SK-N-SH (cell line): ENCODE results near the gene PYGB. TPM values are rescaled to one million over a fixed set of nuclear protein-coding genes. Genes with fewer than 3 reads are reported as not detected.

Experiments
- CTCF ChIA-PET: fragments of 300-600, 350-600 bp; formaldehyde crosslinking; extraction: SDS; loops from one replicate; lab custom pipeline; 2021; lab: Yijun Ruan, JAX
- POLR2A ChIA-PET: fragments of 350-600 bp; sonication (Branson Sonifier 250); formaldehyde crosslinking; extraction: SDS; loops from one replicate; lab custom pipeline; 2020; ENCODE audit warnings: antibody characterized with exemption, inconsistent platforms; lab: Yijun Ruan, JAX
- DNase-seq: peaks from one replicate; pipeline ENCODE4 v3.0.0; 2012
- H2AFZ ChIP-seq: fragments of 200-600 bp; sonication (generic); 2 replicates; pipeline ENCODE4 v1.8.1; 2016; ENCODE audit warnings: antibody characterized with exemption, mild to moderate bottlenecking, low read depth
- H3F3A ChIP-seq: fragments of 200-600 bp; sonication (generic); replicated peaks from 2 replicates; pipeline ENCODE3; 2016; ENCODE audit warnings: antibody characterized with exemption, mild to moderate bottlenecking; ENCODE audit not compliant: insufficient read depth
- H3K27ac ChIP-seq, 2 experiments: fragments of 200-500 bp in 1 of 2; fragments of 200-600 bp in 1 of 2; sonication (Bioruptor generic) in 1 of 2; sonication (generic), shearing (Covaris generic) in 1 of 2; 2 replicates each; pipeline versions ENCODE4 v1.5.1 to v1.6.1; 2014 to 2016; ENCODE audit warnings: low read depth in 2 of 2, inconsistent platforms in 1 of 2, low read length in 1 of 2, mild to moderate bottlenecking in 1 of 2, mixed read lengths in 1 of 2
- H3K27me3 ChIP-seq: fragments of 200-600 bp; sonication (generic), shearing (Covaris generic); 2 replicates; pipeline ENCODE4 v1.6.1; 2016; ENCODE audit warnings: mixed run types; ENCODE audit not compliant: insufficient read depth
- H3K36me3 ChIP-seq, 2 experiments: fragments of 200-500 bp in 1 of 2; fragments of 200-600 bp in 1 of 2; sonication (Bioruptor generic) in 1 of 2; sonication (generic) in 1 of 2; replicated peaks in 1 of 2; 2 replicates each; pipeline versions ENCODE3 to v1.5.1; 2014 to 2016; ENCODE audit warnings: low read length in 1 of 2, mild to moderate bottlenecking in 1 of 2; ENCODE audit not compliant: insufficient read depth in 2 of 2, control insufficient read depth in 1 of 2
- H3K4me1 ChIP-seq, 2 experiments: fragments of 200-500 bp in 1 of 2; fragments of 200-600 bp in 1 of 2; sonication (Bioruptor generic) in 1 of 2; sonication (generic), shearing (Covaris generic) in 1 of 2; 2 replicates each; pipeline versions ENCODE4 v1.5.1 to v1.6.1; 2014 to 2016; ENCODE audit warnings: low read depth in 1 of 2, low read length in 1 of 2, mixed run types in 1 of 2; ENCODE audit not compliant: insufficient read depth in 2 of 2, control insufficient read depth in 1 of 2
- H3K4me2 ChIP-seq: fragments of 200-600 bp; sonication (generic), shearing (Covaris generic); 2 replicates; pipeline ENCODE4 v1.6.1; 2017; ENCODE audit warnings: mixed run types
- H3K4me3 ChIP-seq, 2 experiments: fragments of 200-500 bp in 1 of 2; fragments of 200-600 bp in 1 of 2; sonication (Bioruptor generic) in 1 of 2; sonication (generic), shearing (Covaris generic) in 1 of 2; 2 replicates each; pipeline versions ENCODE4 v1.5.1 to v1.8.1; 2014 to 2016; ENCODE audit warnings: low read depth in 2 of 2, inconsistent platforms in 1 of 2, low read length in 1 of 2, mild to moderate bottlenecking in 1 of 2, mixed read lengths in 1 of 2, moderate library complexity in 1 of 2
- H3K79me2 ChIP-seq: fragments of 200-600 bp; sonication (generic); 2 replicates; pipeline ENCODE4 v1.8.1; 2017; ENCODE audit warnings: mild to moderate bottlenecking; ENCODE audit not compliant: insufficient read depth
- H3K9ac ChIP-seq: fragments of 200-600 bp; sonication (generic); 2 replicates; pipeline ENCODE4 v1.6.1; 2017; ENCODE audit warnings: mixed run types
- H3K9me2 ChIP-seq: fragments of 200-600 bp; sonication (generic); 2 replicates; pipeline ENCODE4 v1.6.1; 2017; ENCODE audit warnings: mixed run types
- H3K9me3 ChIP-seq: fragments of 200-600 bp; sonication (generic); 2 replicates; pipeline ENCODE4 v1.6.1; 2017; ENCODE audit warnings: mixed run types, mild to moderate bottlenecking, moderate library complexity
- H4K20me1 ChIP-seq: fragments of 200-600 bp; sonication (generic); 2 replicates; pipeline ENCODE4 v1.6.1; 2017; ENCODE audit warnings: mild to moderate bottlenecking, mixed run types; ENCODE audit not compliant: insufficient read depth
- CHD2 ChIP-seq: fragments of 150-350 bp; IDR thresholded peaks from 2 replicates; pipeline ENCODE4 v1.6.1; 2018; ENCODE audit warnings: low read length; ENCODE audit not compliant: partially characterized antibody
- CTCF ChIP-seq: fragments of 200-600 bp; sonication (generic); IDR thresholded peaks from 2 replicates; pipeline ENCODE4 v1.6.1; 2017; ENCODE audit warnings: antibody characterized with exemption, mild to moderate bottlenecking, moderate library complexity
- GABPA ChIP-seq: IDR thresholded peaks from 2 replicates; pipeline ENCODE4 v1.4.0; 2012; ENCODE audit warnings: low read depth, mild to moderate bottlenecking
- IRF3 ChIP-seq: fragments of 150-350 bp; IDR thresholded peaks from 2 replicates; pipeline ENCODE4 v1.6.1; 2016; ENCODE audit warnings: mild to moderate bottlenecking, low read depth, low read length
- MEF2A ChIP-seq: IDR thresholded peaks from 2 replicates; pipeline ENCODE4 v1.4.0; 2012; ENCODE audit warnings: low read depth, borderline replicate concordance
- PBX3 ChIP-seq: IDR thresholded peaks from 2 replicates; pipeline ENCODE4; 2012
- RAD21 ChIP-seq: IDR thresholded peaks from 2 replicates; pipeline ENCODE4 v1.6.1; 2012; ENCODE audit warnings: mild to moderate bottlenecking, low read length
- RCOR1 ChIP-seq: fragments of 150-350 bp; IDR thresholded peaks from 2 replicates; pipeline ENCODE4 v1.6.1; 2017; ENCODE audit warnings: antibody characterized with exemption, low read length
- RXRA ChIP-seq: IDR thresholded peaks from 2 replicates; pipeline ENCODE4 v1.4.0; 2012; ENCODE audit warnings: low read depth, mild to moderate bottlenecking, borderline replicate concordance
- SMC3 ChIP-seq: IDR thresholded peaks from 2 replicates; pipeline ENCODE4 v1.6.1; 2012; ENCODE audit warnings: low read depth, low read length, improper control_type of control experiment
- TAF1 ChIP-seq: IDR thresholded peaks from 2 replicates; pipeline ENCODE4 v1.6.1; 2012; ENCODE audit warnings: low read depth, mild to moderate bottlenecking, low read length, moderate library complexity, borderline replicate concordance
- TCF12 ChIP-seq: IDR thresholded peaks from 2 replicates; pipeline ENCODE4 v1.4.0; 2012
- TEAD4 ChIP-seq: IDR thresholded peaks from 2 replicates; pipeline ENCODE4 v1.4.0; 2012; ENCODE audit warnings: mild to moderate bottlenecking, borderline replicate concordance; ENCODE audit not compliant: insufficient read depth
- USF1 ChIP-seq: IDR thresholded peaks from 2 replicates; pipeline ENCODE4 v1.4.0; 2012; ENCODE audit warnings: low read depth, borderline replicate concordance
- YY1 ChIP-seq: IDR thresholded peaks from 2 replicates; pipeline ENCODE4 v1.4.0; 2012; ENCODE audit warnings: low read depth, mild to moderate bottlenecking
- WGBS: methylation state at CpG from one replicate; pipeline ENCODE4 v1.1.6; 2017; ENCODE audit warnings: low lambda C conversion rate; 5-methylcytosine and 5-hydroxymethylcytosine counted together
- polyA plus RNA-seq, 3 experiments: library from polyadenylated mRNA; depleted of rRNA; stranded (reverse); fragments of >200 nt; gene quantifications; 2 replicates each; pipeline ENCODE4 v1.2.3, GENCODE V29; 2012
- TF ChIP-seq, protein P1 (sequence below): IDR thresholded peaks from 2 replicates; pipeline ENCODE4 v1.4.0; 2012; ENCODE audit warnings: low read depth
- TF ChIP-seq, protein P2 (sequence below): fragments of 150-350 bp; IDR thresholded peaks from 2 replicates; pipeline ENCODE4 v1.6.1; 2017; ENCODE audit warnings: antibody characterized with exemption, low read length, low read depth, borderline replicate concordance

PYGB gene
- polyA plus RNA-seq, 1 of the 3 experiments (the other 2 are of a cell fraction) = 35.8 TPM

GRCh38 chr20:25199473-25200260 is 48.2 kb upstream of the PYGB start:
- DNase-seq = no peak
- peaks cover 90% of the 10 kb centered on the region for H3K79me2 ChIP-seq
- peaks cover 7% of the 10 kb centered on the region for H3F3A ChIP-seq
- ChIA-PET CTCF (interaction anchor here (1.1 kb wide), 1 partner anchor 48 kb away, joined by 4 read pairs; the partner anchor contains the start of gene PYGB), POLR2A (no interaction called here)
- peaks cover 0 to 22% of the 10 kb centered on the region in 2 experiments; a peak in 3 of 4 replicates for H3K4me1 ChIP-seq
- WGBS = 77% methylated on average over 5 of the region's 5 CpGs
- no peaks in the 10 kb centered on the region for H3K9me2 ChIP-seq
- H4K20me1 ChIP-seq = peaks cover 3% of the 10 kb centered on the region; the same call in 1 of the 2 replicates
- H3K36me3 ChIP-seq = peaks cover 0 to 8% of the 10 kb centered on the region in 2 experiments
- H2AFZ ChIP-seq = no peak overlapping the region
- no peak for TF ChIP-seq RXRA
- TF ChIP-seq TEAD4 = no peak
- no peak for TF ChIP-seq USF1
- no peak for TF ChIP-seq MEF2A
- TF ChIP-seq TAF1 = no peak
- no peak for TF ChIP-seq SMC3
- TF ChIP-seq CTCF = no peak
- TF ChIP-seq RCOR1 = no peak
- TF ChIP-seq, protein P1, sequence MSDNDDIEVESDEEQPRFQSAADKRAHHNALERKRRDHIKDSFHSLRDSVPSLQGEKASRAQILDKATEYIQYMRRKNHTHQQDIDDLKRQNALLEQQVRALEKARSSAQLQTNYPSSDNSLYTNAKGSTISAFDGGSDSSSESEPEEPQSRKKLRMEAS = no peak
- H3K4me3 ChIP-seq = no peak overlapping the region
- H3K9ac ChIP-seq = no peak overlapping the region
- no peak overlapping the region for H3K27ac ChIP-seq
- no peaks in the 10 kb centered on the region for H3K27me3 ChIP-seq
- H3K4me2 ChIP-seq = no peak overlapping the region
- no peaks in the 10 kb centered on the region for H3K9me3 ChIP-seq

- DNase-seq = no peak
- Histone ChIP-seq H3K9me2 (no peaks in the 10 kb centered on the region), H3K27me3 (no peaks in the 10 kb centered on the region), H3K4me2 (no peak overlapping the region), H3K4me1 (peaks cover 0 to 8% of the 10 kb centered on the region in 2 experiments; a peak in 3 of 4 replicates), H3K27ac (no peak overlapping the region), H3K9ac (no peak overlapping the region), H3K4me3 (no peak overlapping the region), H3K9me3 (no peaks in the 10 kb centered on the region), H3K36me3 (peaks cover 0 to 8% of the 10 kb centered on the region in 2 experiments), H3K79me2 (peaks cover 82% of the 10 kb centered on the region), H4K20me1 (peaks cover 3% of the 10 kb centered on the region; the same call in 1 of the 2 replicates), H2AFZ (no peak overlapping the region), H3F3A (peaks cover 7% of the 10 kb centered on the region)
- 61% methylated on average over 2 of the region's 2 CpGs for WGBS
- POLR2A ChIA-PET = no interaction called here
- CTCF ChIA-PET = interaction anchor here (0.8 to 1.2 kb wide), 2 partner anchors 49 to 93 kb away, joined by 3 read pairs; no protein-coding TSS in a partner anchor
- TF ChIP-seq TCF12 = no peak
- no peak for TF ChIP-seq RAD21
- TF ChIP-seq SMC3 = no peak
- TF ChIP-seq, protein P1 = no peak
- TF ChIP-seq YY1 = no peak
- no peak for TF ChIP-seq IRF3
- no peak for TF ChIP-seq GABPA
- TF ChIP-seq, protein P2, sequence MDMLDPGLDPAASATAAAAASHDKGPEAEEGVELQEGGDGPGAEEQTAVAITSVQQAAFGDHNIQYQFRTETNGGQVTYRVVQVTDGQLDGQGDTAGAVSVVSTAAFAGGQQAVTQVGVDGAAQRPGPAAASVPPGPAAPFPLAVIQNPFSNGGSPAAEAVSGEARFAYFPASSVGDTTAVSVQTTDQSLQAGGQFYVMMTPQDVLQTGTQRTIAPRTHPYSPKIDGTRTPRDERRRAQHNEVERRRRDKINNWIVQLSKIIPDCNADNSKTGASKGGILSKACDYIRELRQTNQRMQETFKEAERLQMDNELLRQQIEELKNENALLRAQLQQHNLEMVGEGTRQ = no peak
- TF ChIP-seq PBX3 = no peak
- no peak for TF ChIP-seq CHD2
These were observed 44.8 kb upstream of the PYGB start for GRCh38 chr20:25203089-25203488.
